NB4 (cell line): ENCODE measurements around the gene IFIH1.

ENCODE experiments used
- POLR2A ChIP-seq: IDR thresholded peaks from 2 replicates; pipeline ENCODE4 v1.6.1; 2011; ENCODE audit warnings: mild to moderate bottlenecking; ENCODE audit not compliant: insufficient read length; ENCODE audit errors: extremely low read depth
- TF ChIP-seq, protein P1 (sequence below): IDR thresholded peaks from one replicate; pipeline ENCODE4 v1.5.1; 2012; ENCODE audit warnings: low read depth, low read length
- TF ChIP-seq, protein P2 (sequence below): IDR thresholded peaks from 2 replicates; pipeline ENCODE4 v1.6.1; 2011; ENCODE audit warnings: low read depth, low read length

DNA sequence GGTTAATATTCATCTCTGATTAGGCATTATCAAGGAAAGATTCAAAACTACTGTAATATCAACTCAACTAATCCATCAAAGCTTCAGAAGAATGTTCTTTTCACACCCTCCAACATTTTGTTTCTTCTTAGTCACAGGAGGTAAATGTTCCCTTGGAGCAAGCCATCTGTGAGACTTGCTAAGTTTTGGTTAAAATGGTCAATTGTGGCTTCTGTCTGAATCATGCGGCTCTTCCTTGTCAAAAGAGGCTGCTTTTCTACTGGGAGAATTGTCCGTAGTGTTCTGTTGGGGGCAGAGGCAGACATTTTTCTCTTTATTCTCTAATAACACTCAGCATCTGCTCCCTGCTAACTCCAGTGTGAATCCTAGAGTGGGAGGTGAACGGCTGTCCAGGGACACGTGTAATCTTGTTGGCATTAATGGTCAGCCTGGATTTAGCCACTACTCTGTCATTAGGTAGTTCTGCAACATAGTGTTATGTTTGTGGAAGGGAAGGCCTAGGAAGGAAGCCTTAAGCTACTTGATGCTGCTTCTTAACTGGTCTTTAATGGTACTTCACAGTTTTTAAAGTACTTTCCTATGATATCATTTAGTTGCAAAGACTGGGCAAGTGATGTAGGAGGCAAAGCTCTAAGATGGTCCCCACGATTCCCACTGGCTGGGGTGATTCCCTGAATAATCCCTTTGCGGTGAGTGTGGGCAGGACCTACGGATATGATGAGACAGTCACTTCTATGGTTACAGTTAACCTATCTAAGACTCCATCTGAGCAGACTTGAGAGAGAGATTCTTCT, 52.6 kb downstream of the IFIH1 start:
- TF ChIP-seq, protein P1, sequence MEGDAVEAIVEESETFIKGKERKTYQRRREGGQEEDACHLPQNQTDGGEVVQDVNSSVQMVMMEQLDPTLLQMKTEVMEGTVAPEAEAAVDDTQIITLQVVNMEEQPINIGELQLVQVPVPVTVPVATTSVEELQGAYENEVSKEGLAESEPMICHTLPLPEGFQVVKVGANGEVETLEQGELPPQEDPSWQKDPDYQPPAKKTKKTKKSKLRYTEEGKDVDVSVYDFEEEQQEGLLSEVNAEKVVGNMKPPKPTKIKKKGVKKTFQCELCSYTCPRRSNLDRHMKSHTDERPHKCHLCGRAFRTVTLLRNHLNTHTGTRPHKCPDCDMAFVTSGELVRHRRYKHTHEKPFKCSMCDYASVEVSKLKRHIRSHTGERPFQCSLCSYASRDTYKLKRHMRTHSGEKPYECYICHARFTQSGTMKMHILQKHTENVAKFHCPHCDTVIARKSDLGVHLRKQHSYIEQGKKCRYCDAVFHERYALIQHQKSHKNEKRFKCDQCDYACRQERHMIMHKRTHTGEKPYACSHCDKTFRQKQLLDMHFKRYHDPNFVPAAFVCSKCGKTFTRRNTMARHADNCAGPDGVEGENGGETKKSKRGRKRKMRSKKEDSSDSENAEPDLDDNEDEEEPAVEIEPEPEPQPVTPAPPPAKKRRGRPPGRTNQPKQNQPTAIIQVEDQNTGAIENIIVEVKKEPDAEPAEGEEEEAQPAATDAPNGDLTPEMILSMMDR, result no peak
- TF ChIP-seq POLR2A, result no peak
- TF ChIP-seq, protein P2, sequence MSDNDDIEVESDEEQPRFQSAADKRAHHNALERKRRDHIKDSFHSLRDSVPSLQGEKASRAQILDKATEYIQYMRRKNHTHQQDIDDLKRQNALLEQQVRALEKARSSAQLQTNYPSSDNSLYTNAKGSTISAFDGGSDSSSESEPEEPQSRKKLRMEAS, result no peak
